Caki2 (cell line): Measurements from ENCODE around the gene PLAGL1. TPM values are rescaled to one million over a fixed set of nuclear protein-coding genes. Genes with fewer than 3 reads are reported as not detected.

ENCODE experiments used
- DNase-seq: peaks from one replicate; pipeline ENCODE4 v3.0.0-alpha.2; 2015; ENCODE audit warnings: low read depth
- in situ Hi-C: cut with HindIII; loops from 2 replicates; pipeline ENCODE4 v1.10.0; 2016; ENCODE audit warnings: low sequenced_read_pairs, low pct_unique_long_range_greater_than_20kb, mixed read lengths
- total RNA-seq: library from RNA; depleted of rRNA; stranded (reverse); fragments of >200 nt; shearing (Covaris generic); gene quantifications from 2 replicates; pipeline ENCODE4 v1.2.3, GENCODE V29; 2014; ENCODE audit warnings: low replicate concordance

The PLAGL1 gene
- total RNA-seq, 1 experiment from 2014 or later, result 13.4 TPM

- DNase-seq, result no peak
- in situ Hi-C loops, result no loop called here
These were observed 34.7 kb downstream of the PLAGL1 start for GRCh38 chr6:143973097-143973966.

GRCh38 chr6:143971482-143972205 is 36.4 kb downstream of the PLAGL1 start:
- in situ Hi-C loops, result no loop called here
- DNase-seq, result no peak

- in situ Hi-C loops, result no loop called here
- DNase-seq, result no peak
These were observed 37.4 kb downstream of the PLAGL1 start for GRCh38 chr6:143970456-143971218.

GRCh38 chr6:143969077-143969476 is 39.0 kb downstream of the PLAGL1 start:
- in situ Hi-C loops, result no loop called here
- no peak for DNase-seq

- in situ Hi-C loops, result no loop called here
- no peak for DNase-seq
These were observed 40.2 kb downstream of the PLAGL1 start for GRCh38 chr6:143967706-143968376.

GRCh38 chr6:143966312-143966711 is 41.7 kb downstream of the PLAGL1 start:
- DNase-seq, result no peak
- in situ Hi-C loops, result no loop called here

GRCh38 chr6:143965503-143966171 is 42.4 kb downstream of the PLAGL1 start:
- DNase-seq, result no peak
- in situ Hi-C loops, result no loop called here

- in situ Hi-C loops, result no loop called here
- DNase-seq, result no peak
These were observed 43.4 kb downstream of the PLAGL1 start for GRCh38 chr6:143964674-143965081.

- DNase-seq, result no peak
- in situ Hi-C loops, result no loop called here
These were observed 44.7 kb downstream of the PLAGL1 start for GRCh38 chr6:143963158-143963919.

- in situ Hi-C loops, result no loop called here
- no peak for DNase-seq
These were observed 45.9 kb downstream of the PLAGL1 start for GRCh38 chr6:143961886-143962878.

GRCh38 chr6:143961066-143961465 is 47.0 kb downstream of the PLAGL1 start:
- no peak for DNase-seq

GRCh38 chr6:143959927-143960326 is 48.1 kb downstream of the PLAGL1 start:
- in situ Hi-C loops, result no loop called here
- DNase-seq, result no peak

More at GRCh38 chr6:143961066-143961465, 47.0 kb downstream of the PLAGL1 start:
- in situ Hi-C loops, result no loop called here

GRCh38 chr6:143958839-143959399 is 49.1 kb downstream of the PLAGL1 start:
- no peak for DNase-seq
- in situ Hi-C loops, result no loop called here

- no peak for DNase-seq
- in situ Hi-C loops, result no loop called here
These were observed 50.3 kb downstream of the PLAGL1 start for GRCh38 chr6:143957679-143958274.

GRCh38 chr6:143955971-143956370 is 52.1 kb downstream of the PLAGL1 start:
- in situ Hi-C loops, result no loop called here
- no peak for DNase-seq
